ENCODE data around the gene MEGF10.

GRCh38 chr5:127313379-127313778 is 22.8 kb downstream of the MEGF10 start:
- TF ChIP-seq POLR2AphosphoS5 (IDR thresholded peaks at IDR 0.05; ENCODE audit: low read length) (no peak), MAX (IDR thresholded peaks at IDR 0.05; ENCODE audit: low read depth, low read length) (no peak), POLR2A (IDR thresholded peaks at IDR 0.05; ENCODE audit: low read depth, low read length) (no peak), TBL1XR1 (IDR thresholded peaks at IDR 0.05; ENCODE audit: low read depth, low read length) (no peak), DPF2 (IDR thresholded peaks at IDR 0.05) (no peak), TCF3 (IDR thresholded peaks at IDR 0.05; ENCODE audit: borderline replicate concordance, insufficient read depth, low read depth, low read length) (no peak), SUPT20H (IDR thresholded peaks at IDR 0.05; ENCODE audit: borderline replicate concordance, control insufficient read depth, low read depth, low read length) (no peak), CREB1 (IDR thresholded peaks at IDR 0.05; ENCODE audit: low read depth) (no peak), ZBTB33 (IDR thresholded peaks at IDR 0.05) (no peak), SIN3A (IDR thresholded peaks at IDR 0.05; ENCODE audit: low read depth, low read length) (no peak)
- TF ChIP-seq, protein P1, sequence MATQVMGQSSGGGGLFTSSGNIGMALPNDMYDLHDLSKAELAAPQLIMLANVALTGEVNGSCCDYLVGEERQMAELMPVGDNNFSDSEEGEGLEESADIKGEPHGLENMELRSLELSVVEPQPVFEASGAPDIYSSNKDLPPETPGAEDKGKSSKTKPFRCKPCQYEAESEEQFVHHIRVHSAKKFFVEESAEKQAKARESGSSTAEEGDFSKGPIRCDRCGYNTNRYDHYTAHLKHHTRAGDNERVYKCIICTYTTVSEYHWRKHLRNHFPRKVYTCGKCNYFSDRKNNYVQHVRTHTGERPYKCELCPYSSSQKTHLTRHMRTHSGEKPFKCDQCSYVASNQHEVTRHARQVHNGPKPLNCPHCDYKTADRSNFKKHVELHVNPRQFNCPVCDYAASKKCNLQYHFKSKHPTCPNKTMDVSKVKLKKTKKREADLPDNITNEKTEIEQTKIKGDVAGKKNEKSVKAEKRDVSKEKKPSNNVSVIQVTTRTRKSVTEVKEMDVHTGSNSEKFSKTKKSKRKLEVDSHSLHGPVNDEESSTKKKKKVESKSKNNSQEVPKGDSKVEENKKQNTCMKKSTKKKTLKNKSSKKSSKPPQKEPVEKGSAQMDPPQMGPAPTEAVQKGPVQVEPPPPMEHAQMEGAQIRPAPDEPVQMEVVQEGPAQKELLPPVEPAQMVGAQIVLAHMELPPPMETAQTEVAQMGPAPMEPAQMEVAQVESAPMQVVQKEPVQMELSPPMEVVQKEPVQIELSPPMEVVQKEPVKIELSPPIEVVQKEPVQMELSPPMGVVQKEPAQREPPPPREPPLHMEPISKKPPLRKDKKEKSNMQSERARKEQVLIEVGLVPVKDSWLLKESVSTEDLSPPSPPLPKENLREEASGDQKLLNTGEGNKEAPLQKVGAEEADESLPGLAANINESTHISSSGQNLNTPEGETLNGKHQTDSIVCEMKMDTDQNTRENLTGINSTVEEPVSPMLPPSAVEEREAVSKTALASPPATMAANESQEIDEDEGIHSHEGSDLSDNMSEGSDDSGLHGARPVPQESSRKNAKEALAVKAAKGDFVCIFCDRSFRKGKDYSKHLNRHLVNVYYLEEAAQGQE (IDR thresholded peaks at IDR 0.05; ENCODE audit: low read depth, low read length): no peak
- TF ChIP-seq, protein P2, sequence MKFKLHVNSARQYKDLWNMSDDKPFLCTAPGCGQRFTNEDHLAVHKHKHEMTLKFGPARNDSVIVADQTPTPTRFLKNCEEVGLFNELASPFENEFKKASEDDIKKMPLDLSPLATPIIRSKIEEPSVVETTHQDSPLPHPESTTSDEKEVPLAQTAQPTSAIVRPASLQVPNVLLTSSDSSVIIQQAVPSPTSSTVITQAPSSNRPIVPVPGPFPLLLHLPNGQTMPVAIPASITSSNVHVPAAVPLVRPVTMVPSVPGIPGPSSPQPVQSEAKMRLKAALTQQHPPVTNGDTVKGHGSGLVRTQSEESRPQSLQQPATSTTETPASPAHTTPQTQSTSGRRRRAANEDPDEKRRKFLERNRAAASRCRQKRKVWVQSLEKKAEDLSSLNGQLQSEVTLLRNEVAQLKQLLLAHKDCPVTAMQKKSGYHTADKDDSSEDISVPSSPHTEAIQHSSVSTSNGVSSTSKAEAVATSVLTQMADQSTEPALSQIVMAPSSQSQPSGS (IDR thresholded peaks at IDR 0.05; ENCODE audit: low read length): no peak
